OCI-LY1 (cell line): ENCODE measurements around the gene HYPK.

Experiments used
- H2AFZ ChIP-seq: fragments of 200-600 bp; sonication (generic), shearing (Covaris generic); 2 replicates; pipeline ENCODE4 v1.6.0; 2014; ENCODE audit warnings: antibody characterized with exemption, mild to moderate bottlenecking, low read length
- H3F3A ChIP-seq: fragments of 200-600 bp; sonication (generic), shearing (Covaris generic); 2 replicates; pipeline ENCODE4 v1.6.0; 2014; ENCODE audit warnings: mild to moderate bottlenecking, antibody characterized with exemption, low read length, moderate library complexity; ENCODE audit not compliant: insufficient read depth
- H3K27ac ChIP-seq: fragments of 200-600 bp; sonication (generic); 2 replicates; pipeline ENCODE4 v1.5.1; 2014; ENCODE audit warnings: low read length, mixed run types, mild to moderate bottlenecking, low read depth; ENCODE audit not compliant: poor library complexity, severe bottlenecking
- H3K27me3 ChIP-seq: fragments of 200-600 bp; sonication (generic); 2 replicates; pipeline ENCODE4 v1.6.0; 2014; ENCODE audit warnings: antibody characterized with exemption, mild to moderate bottlenecking, low read length, moderate library complexity; ENCODE audit not compliant: insufficient read depth
- H3K36me3 ChIP-seq: fragments of 200-600 bp; sonication (generic); 2 replicates; pipeline ENCODE4 v1.6.1; 2014; ENCODE audit warnings: mild to moderate bottlenecking, antibody characterized with exemption, low read length, moderate library complexity, mixed read lengths; ENCODE audit not compliant: insufficient read depth
- H3K4me1 ChIP-seq: fragments of 200-600 bp; sonication (generic); 2 replicates; pipeline ENCODE4 v1.5.1; 2014; ENCODE audit warnings: mild to moderate bottlenecking, low read length, moderate library complexity; ENCODE audit not compliant: insufficient read depth, severe bottlenecking
- H3K4me2 ChIP-seq: fragments of 200-600 bp; sonication (generic), shearing (Covaris generic); 2 replicates; pipeline ENCODE4 v1.6.1; 2014; ENCODE audit warnings: low read length
- H3K4me3 ChIP-seq: fragments of 200-600 bp; sonication (generic); 2 replicates; pipeline ENCODE4 v1.5.1; 2014; ENCODE audit warnings: low read length, low read depth, mild to moderate bottlenecking, mixed read lengths; ENCODE audit not compliant: poor library complexity, severe bottlenecking
- H3K79me2 ChIP-seq: fragments of 200-600 bp; shearing (Covaris generic); 2 replicates; pipeline ENCODE4 v1.6.1; 2016; ENCODE audit warnings: mixed run types, low read length, mixed read lengths; ENCODE audit not compliant: insufficient read depth
- H3K9ac ChIP-seq: fragments of 200-600 bp; sonication (generic), shearing (Covaris generic); 2 replicates; pipeline ENCODE4 v1.6.1; 2014; ENCODE audit warnings: mild to moderate bottlenecking, low read length, mixed read lengths
- H3K9me2 ChIP-seq: fragments of 200-600 bp; sonication (generic), shearing (Covaris generic); 2 replicates; pipeline ENCODE4 v1.6.1; 2014; ENCODE audit warnings: low read depth, mild to moderate bottlenecking, low read length, mixed read lengths
- H3K9me3 ChIP-seq: fragments of 200-600 bp; shearing (Covaris generic); 2 replicates; pipeline ENCODE4 v1.6.1; 2014; ENCODE audit warnings: low read length, mixed read lengths
- H4K20me1 ChIP-seq: fragments of 200-600 bp; sonication (generic), shearing (Covaris generic); 2 replicates; pipeline ENCODE4 v1.6.0; 2016; ENCODE audit warnings: mild to moderate bottlenecking, low read length; ENCODE audit not compliant: insufficient read depth
- EZH2 ChIP-seq: fragments of 200-600 bp; sonication (generic), shearing (Covaris generic); IDR thresholded peaks from 2 replicates; pipeline ENCODE4 v1.8.0; 2017; ENCODE audit warnings: borderline replicate concordance, mixed run types, mild to moderate bottlenecking, antibody characterized with exemption, low read length, moderate library complexity, mixed read lengths
- TF ChIP-seq, protein P1 (sequence below): fragments of 200-600 bp; sonication (generic), shearing (Covaris generic); IDR thresholded peaks from 2 replicates; pipeline ENCODE4 v1.5.1; 2017; ENCODE audit warnings: mild to moderate bottlenecking, antibody characterized with exemption, low read length, moderate library complexity, mixed read lengths

HYPK gene

DNA sequence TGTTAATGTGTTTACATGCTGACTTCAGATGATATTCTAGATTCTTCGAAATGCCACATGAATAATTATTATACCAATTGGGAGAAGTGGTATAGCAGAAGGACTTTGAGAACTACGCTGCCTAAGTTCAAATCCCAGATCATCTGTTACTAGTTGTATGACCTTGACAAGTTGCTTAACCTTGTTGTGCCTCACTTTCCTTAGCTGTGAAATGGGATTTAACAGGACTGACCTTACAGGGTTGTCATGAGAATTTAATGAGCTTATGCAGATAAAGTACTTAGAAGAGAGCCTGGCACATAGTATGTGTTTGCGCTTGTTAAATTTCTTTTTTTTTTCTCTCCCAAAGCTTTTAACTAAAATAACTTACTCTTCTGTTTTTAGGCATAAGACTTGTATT is 50.9 kb downstream of the HYPK start:
- H3K36me3 ChIP-seq, result peaks cover 98% of the 10 kb centered on the region
- no peak overlapping the region for H2AFZ ChIP-seq
- no peak overlapping the region for H3K4me2 ChIP-seq
- H4K20me1 ChIP-seq, result no peaks in the 10 kb centered on the region; the same call in 1 of the 2 replicates
- H3K9me2 ChIP-seq, result no peaks in the 10 kb centered on the region
- no peaks in the 10 kb centered on the region for H3K4me1 ChIP-seq
- H3K27ac ChIP-seq, result no peak overlapping the region
- no peaks in the 10 kb centered on the region for H3K9me3 ChIP-seq
- H3K4me3 ChIP-seq, result no peak overlapping the region
- H3K27me3 ChIP-seq, result no peaks in the 10 kb centered on the region
- no peak overlapping the region for H3K9ac ChIP-seq
- TF ChIP-seq EZH2, result no peak
- TF ChIP-seq, protein P1, sequence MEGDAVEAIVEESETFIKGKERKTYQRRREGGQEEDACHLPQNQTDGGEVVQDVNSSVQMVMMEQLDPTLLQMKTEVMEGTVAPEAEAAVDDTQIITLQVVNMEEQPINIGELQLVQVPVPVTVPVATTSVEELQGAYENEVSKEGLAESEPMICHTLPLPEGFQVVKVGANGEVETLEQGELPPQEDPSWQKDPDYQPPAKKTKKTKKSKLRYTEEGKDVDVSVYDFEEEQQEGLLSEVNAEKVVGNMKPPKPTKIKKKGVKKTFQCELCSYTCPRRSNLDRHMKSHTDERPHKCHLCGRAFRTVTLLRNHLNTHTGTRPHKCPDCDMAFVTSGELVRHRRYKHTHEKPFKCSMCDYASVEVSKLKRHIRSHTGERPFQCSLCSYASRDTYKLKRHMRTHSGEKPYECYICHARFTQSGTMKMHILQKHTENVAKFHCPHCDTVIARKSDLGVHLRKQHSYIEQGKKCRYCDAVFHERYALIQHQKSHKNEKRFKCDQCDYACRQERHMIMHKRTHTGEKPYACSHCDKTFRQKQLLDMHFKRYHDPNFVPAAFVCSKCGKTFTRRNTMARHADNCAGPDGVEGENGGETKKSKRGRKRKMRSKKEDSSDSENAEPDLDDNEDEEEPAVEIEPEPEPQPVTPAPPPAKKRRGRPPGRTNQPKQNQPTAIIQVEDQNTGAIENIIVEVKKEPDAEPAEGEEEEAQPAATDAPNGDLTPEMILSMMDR, result no peak
- no peaks in the 10 kb centered on the region for H3F3A ChIP-seq
- H3K79me2 ChIP-seq, result no peaks in the 10 kb centered on the region

DNA sequence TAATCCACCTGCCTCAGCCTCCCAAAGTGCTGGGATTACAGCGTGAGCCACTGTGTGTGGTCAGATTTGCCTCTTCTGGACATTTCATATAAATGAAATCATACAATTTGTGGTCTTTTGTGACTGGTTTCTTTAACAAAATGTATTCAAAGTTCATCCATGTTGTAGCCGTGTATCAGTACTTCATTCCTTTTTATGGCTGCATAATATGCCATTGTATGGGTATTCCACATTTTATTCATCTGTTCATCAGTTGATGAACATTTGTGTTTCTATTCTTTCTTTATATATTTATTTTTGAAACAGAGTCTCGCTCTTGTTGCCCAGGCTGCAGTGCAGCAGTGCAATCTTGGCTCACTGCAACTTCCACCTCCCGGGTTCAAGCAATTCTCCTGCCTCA is 52.2 kb downstream of the HYPK start:
- Histone ChIP-seq H3K4me3 (no peak overlapping the region), H3K27ac (no peak overlapping the region), H3K9me3 (no peaks in the 10 kb centered on the region), H3F3A (no peaks in the 10 kb centered on the region), H2AFZ (no peak overlapping the region), H3K36me3 (peaks cover 98% of the 10 kb centered on the region), H4K20me1 (no peaks in the 10 kb centered on the region; the same call in 1 of the 2 replicates), H3K9ac (no peak overlapping the region), H3K79me2 (no peaks in the 10 kb centered on the region), H3K27me3 (no peaks in the 10 kb centered on the region), H3K9me2 (no peaks in the 10 kb centered on the region), H3K4me2 (no peak overlapping the region), H3K4me1 (no peaks in the 10 kb centered on the region)
- TF ChIP-seq, protein P1, result no peak
- no peak for TF ChIP-seq EZH2
